Stimulated activated CD8-positive, alpha-beta memory T cell treated with anti-CD3 and anti-CD28 coated beads, Interleukin-7, amount 100 ng/mL, for 48 hours (primary cell): ENCODE results near the gene FGFRL1.
"Not testable (repeated sequence)": the region's sequence is repeated elsewhere in the genome, so short reads cannot be mapped to it uniquely, and the experiment has no call there.

Experiments used
- DNase-seq, 2 donors: peaks; one replicate each; pipeline ENCODE4 v3.0.0-alpha.2; 2020; ENCODE audit warnings: low read depth in 1 of 2; ENCODE audit errors: extremely low read depth in 1 of 2

FGFRL1 gene

GRCh38 chr4:991451-992296 is 19.8 kb upstream of the FGFRL1 start:
- no peak for DNase-seq

- DNase-seq = no peak
Measured at GRCh38 chr4:992297-993110, 18.9 kb upstream of the FGFRL1 start.

- no peak for DNase-seq
Measured at GRCh38 chr4:993111-994029, 18.1 kb upstream of the FGFRL1 start, which contains the start of gene SLC26A1. TSS of gene SLC26A1 (minus strand) at chr4:993404. CDS start at chr4:991703, 1,701 bp downstream.

- DNase-seq = no peak
Measured at GRCh38 chr4:995311-996026, 16.0 kb upstream of the FGFRL1 start.

- no peak for DNase-seq
Measured at GRCh38 chr4:996030-996996, 15.1 kb upstream of the FGFRL1 start.

GRCh38 chr4:996997-997374 is 14.4 kb upstream of the FGFRL1 start:
- DNase-seq = no peak

GRCh38 chr4:997375-998071 is 13.9 kb upstream of the FGFRL1 start:
- DNase-seq = no peak

- no peak for DNase-seq
Measured at GRCh38 chr4:998096-998691, 13.2 kb upstream of the FGFRL1 start.

- not testable (repeated sequence) for DNase-seq
Measured at GRCh38 chr4:999240-999863, 12.1 kb upstream of the FGFRL1 start.

GRCh38 chr4:999882-1000425 is 11.5 kb upstream of the FGFRL1 start:
- DNase-seq = no peak

- no peak for DNase-seq
Measured at GRCh38 chr4:1000686-1001260, 10.7 kb upstream of the FGFRL1 start.

GRCh38 chr4:1001561-1002130 is 9.8 kb upstream of the FGFRL1 start:
- no peak for DNase-seq

GRCh38 chr4:1002131-1002630 is 9.2 kb upstream of the FGFRL1 start:
- DNase-seq = no peak

GRCh38 chr4:1002631-1003251 is 8.7 kb upstream of the FGFRL1 start:
- no peak for DNase-seq

- DNase-seq = no peak
Measured at GRCh38 chr4:1003271-1004070, 8.0 kb upstream of the FGFRL1 start.
